Epithelial cell of esophagus (primary cell): ENCODE measurements around the gene TPSAB1.

Experiments
- DNase-seq: peaks from one replicate; pipeline ENCODE4 v3.0.0; 2010; ENCODE audit warnings: low read depth
- H3K4me3 ChIP-seq: 2 replicates; pipeline ENCODE4 v1.5.1; 2011; ENCODE audit warnings: mild to moderate bottlenecking, low read length, control low read depth
- TF ChIP-seq, protein P1 (sequence below): IDR thresholded peaks from 2 replicates; pipeline ENCODE4 v1.5.1; 2011; ENCODE audit warnings: low read depth, mild to moderate bottlenecking, low read length, control low read depth, inconsistent platforms; ENCODE audit not compliant: insufficient read depth; ENCODE audit errors: missing control alignments

TPSAB1 gene

GRCh38 chr16:1277617-1278282 lies 37.2 kb downstream of the TPSAB1 start:
- DNase-seq, result no peak
- TF ChIP-seq, protein P1, sequence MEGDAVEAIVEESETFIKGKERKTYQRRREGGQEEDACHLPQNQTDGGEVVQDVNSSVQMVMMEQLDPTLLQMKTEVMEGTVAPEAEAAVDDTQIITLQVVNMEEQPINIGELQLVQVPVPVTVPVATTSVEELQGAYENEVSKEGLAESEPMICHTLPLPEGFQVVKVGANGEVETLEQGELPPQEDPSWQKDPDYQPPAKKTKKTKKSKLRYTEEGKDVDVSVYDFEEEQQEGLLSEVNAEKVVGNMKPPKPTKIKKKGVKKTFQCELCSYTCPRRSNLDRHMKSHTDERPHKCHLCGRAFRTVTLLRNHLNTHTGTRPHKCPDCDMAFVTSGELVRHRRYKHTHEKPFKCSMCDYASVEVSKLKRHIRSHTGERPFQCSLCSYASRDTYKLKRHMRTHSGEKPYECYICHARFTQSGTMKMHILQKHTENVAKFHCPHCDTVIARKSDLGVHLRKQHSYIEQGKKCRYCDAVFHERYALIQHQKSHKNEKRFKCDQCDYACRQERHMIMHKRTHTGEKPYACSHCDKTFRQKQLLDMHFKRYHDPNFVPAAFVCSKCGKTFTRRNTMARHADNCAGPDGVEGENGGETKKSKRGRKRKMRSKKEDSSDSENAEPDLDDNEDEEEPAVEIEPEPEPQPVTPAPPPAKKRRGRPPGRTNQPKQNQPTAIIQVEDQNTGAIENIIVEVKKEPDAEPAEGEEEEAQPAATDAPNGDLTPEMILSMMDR, result no peak
- H3K4me3 ChIP-seq, result no peak overlapping the region

DNA sequence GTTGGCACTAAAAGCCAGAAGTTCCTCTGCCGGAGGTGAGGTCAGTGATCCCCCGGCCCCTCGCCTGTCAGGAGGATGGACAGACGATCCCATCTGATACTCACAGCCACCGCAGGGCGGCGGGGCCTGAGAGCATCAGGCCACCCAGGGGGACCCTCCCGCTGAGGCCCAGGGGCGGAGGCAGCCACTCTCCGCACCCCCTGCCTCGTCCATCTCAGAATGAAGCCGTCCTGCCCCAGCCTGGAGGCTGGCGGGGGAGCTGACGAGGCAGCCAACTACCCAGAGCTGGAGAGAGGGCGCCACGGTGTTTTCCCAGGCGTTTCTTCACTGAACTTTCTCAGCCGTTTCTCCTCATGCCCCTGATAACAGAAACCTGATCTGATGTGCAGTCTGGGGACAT lies 38.0 kb downstream of the TPSAB1 start:
- no peak for DNase-seq
- H3K4me3 ChIP-seq, result no peak overlapping the region
- TF ChIP-seq, protein P1, result no peak

DNA sequence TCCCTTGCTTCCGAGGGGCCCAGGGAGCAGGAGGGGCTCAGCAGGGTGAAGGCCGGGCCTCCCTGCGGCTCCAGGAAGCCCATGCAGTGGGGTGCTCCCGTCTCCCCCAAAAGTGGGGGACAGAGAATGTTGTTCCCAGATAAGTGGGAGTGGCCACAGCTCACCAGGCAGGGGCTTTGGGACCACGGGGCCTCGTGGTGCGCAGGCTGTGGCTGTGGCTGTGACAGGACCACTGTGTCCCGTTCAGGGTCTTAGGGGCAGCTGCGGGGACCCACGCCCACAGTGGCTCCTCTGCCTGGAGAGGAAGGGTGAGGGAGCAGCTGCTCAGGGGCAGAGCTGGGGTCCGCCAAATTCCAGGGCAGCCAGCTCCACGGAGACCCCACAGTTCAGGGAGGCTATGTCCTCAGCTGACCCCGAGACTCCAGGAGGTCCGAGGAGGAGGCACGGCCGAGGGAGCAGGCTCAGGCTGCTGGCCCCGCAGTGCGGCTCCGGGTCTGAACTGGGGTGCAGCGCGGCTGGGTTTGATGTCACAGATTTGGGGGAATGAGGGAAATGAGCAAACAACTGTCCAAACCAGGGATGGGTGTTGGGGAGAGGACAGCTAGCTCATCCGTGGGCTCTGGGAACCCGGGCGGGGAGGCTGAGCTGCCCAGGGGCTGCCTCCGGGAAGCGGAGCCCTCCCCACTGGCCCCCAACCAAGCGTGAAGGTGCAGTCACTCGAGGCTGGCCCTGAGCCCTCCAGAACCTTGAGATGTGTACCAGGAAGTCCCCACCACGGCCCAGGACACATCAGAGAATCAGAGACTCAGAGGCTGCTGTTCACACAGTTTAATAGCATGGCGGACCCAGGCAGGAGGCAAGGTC lies 38.8 kb downstream of the TPSAB1 start:
- H3K4me3 ChIP-seq, result no peak overlapping the region
- no peak for DNase-seq

GRCh38 chr16:1279945-1280589 lies 39.6 kb downstream of the TPSAB1 start:
- no peak for DNase-seq
- TF ChIP-seq, protein P1, result no peak
- no peak overlapping the region for H3K4me3 ChIP-seq

More for the DNA sequence above, 38.8 kb downstream of the TPSAB1 start:
- TF ChIP-seq, protein P1, result no peak

- no peak overlapping the region for H3K4me3 ChIP-seq
- TF ChIP-seq, protein P1, result no peak
- DNase-seq, result no peak
Measured at GRCh38 chr16:1280783-1281182, 40.3 kb downstream of the TPSAB1 start.

GRCh38 chr16:1281517-1281916 lies 41.0 kb downstream of the TPSAB1 start:
- DNase-seq, result no peak
- TF ChIP-seq, protein P1, result no peak

More at GRCh38 chr16:1281517-1281916, 41.0 kb downstream of the TPSAB1 start:
- H3K4me3 ChIP-seq, result no peak overlapping the region
